T-helper 17 cell (primary cell): ENCODE results near the gene KRT79. TPM values are rescaled to one million over a fixed set of nuclear protein-coding genes. Genes with fewer than 3 reads are reported as not detected.

Source experiments
- ATAC-seq: fragments of 150-1000 bp; cut with Tn5 transposase; 2 replicates; pipeline ENCODE4 v1.10.0; 2021; ENCODE audit warnings: mild to moderate bottlenecking, moderate library complexity
- DNase-seq, 3 donors: peaks; one replicate each; pipeline versions ENCODE4 v3.0.0 to v3.0.0-alpha.2; 2020 to 2021
- H3K9me3 ChIP-seq: one replicate; pipeline ENCODE4 v1.7.0; 2013; ENCODE audit warnings: low read length, mild to moderate bottlenecking; ENCODE audit not compliant: control insufficient read depth, poor library complexity, severe bottlenecking
- H3K27ac Mint-ChIP-seq: one replicate; pipeline ENCODE4 v1.8.0; 2022; ENCODE audit warnings: mild to moderate bottlenecking, moderate library complexity, mixed read lengths
- H3K27me3 Mint-ChIP-seq: one replicate; pipeline ENCODE4 v1.8.0; 2022; ENCODE audit warnings: mixed read lengths
- H3K36me3 Mint-ChIP-seq: one replicate; pipeline ENCODE4 v1.8.0; 2022; ENCODE audit warnings: low read depth, mixed read lengths
- H3K4me1 Mint-ChIP-seq: one replicate; pipeline ENCODE4 v1.8.0; 2022; ENCODE audit warnings: mild to moderate bottlenecking, mixed read lengths
- H3K4me3 Mint-ChIP-seq: one replicate; pipeline ENCODE4 v1.8.0; 2022; ENCODE audit warnings: mild to moderate bottlenecking, moderate library complexity, mixed read lengths
- total RNA-seq, 4 donors: library from RNA in 2 of 4; stranded (reverse) in 2 of 4; gene quantifications; one replicate each; pipeline ENCODE4 v1.2.3 and lab custom pipeline; 2022 to 2026

KRT79 gene
- total RNA-seq, 2 donors from 2014 or later, result not detected

GRCh38 chr12:52836491-52837412 is 2.6 kb upstream of the KRT79 start:
- peaks cover 53% of the 10 kb centered on the region for H3K27me3 Mint-ChIP-seq
- peaks cover 8% of the 10 kb centered on the region for H3K36me3 Mint-ChIP-seq
- H3K9me3 ChIP-seq, result no peaks in the 10 kb centered on the region
- H3K27ac Mint-ChIP-seq, result no peak overlapping the region
- peaks cover 9% of the 10 kb centered on the region for H3K4me1 Mint-ChIP-seq
- ATAC-seq (no peak), DNase-seq (no peak)
- no peak overlapping the region for H3K4me3 Mint-ChIP-seq

- H3K9me3 ChIP-seq, result no peaks in the 10 kb centered on the region
- ATAC-seq (no peak), DNase-seq (no peak)
- Mint-ChIP-seq H3K27ac (no peak overlapping the region), H3K36me3 (peaks cover 8% of the 10 kb centered on the region), H3K4me1 (peaks cover 9% of the 10 kb centered on the region), H3K27me3 (peaks cover 57% of the 10 kb centered on the region), H3K4me3 (no peak overlapping the region)
These were observed 1.9 kb upstream of the KRT79 start for GRCh38 chr12:52836042-52836466.

- Mint-ChIP-seq H3K4me1 (peaks cover 9% of the 10 kb centered on the region), H3K36me3 (peaks cover 8% of the 10 kb centered on the region), H3K27ac (no peak overlapping the region), H3K4me3 (no peak overlapping the region), H3K27me3 (peaks cover 58% of the 10 kb centered on the region)
- ATAC-seq (no peak), DNase-seq (no peak)
- no peaks in the 10 kb centered on the region for H3K9me3 ChIP-seq
These were observed 1.3 kb upstream of the KRT79 start for GRCh38 chr12:52835271-52836041.

- Mint-ChIP-seq H3K4me1 (peaks cover 9% of the 10 kb centered on the region), H3K36me3 (peaks cover 6% of the 10 kb centered on the region), H3K27me3 (peaks cover 59% of the 10 kb centered on the region), H3K4me3 (no peak overlapping the region), H3K27ac (no peak overlapping the region)
- no peak for ATAC-seq
- DNase-seq, result no peak
- H3K9me3 ChIP-seq, result no peaks in the 10 kb centered on the region
These were observed 553 bp upstream of the KRT79 start for GRCh38 chr12:52834727-52835001.

- peaks cover 50% of the 10 kb centered on the region for H3K27me3 Mint-ChIP-seq
- H3K9me3 ChIP-seq, result no peaks in the 10 kb centered on the region
- H3K4me3 Mint-ChIP-seq, result no peak overlapping the region
- DNase-seq (no peak), ATAC-seq (no peak)
- H3K36me3 Mint-ChIP-seq, result peaks cover 6% of the 10 kb centered on the region
- peaks cover 7% of the 10 kb centered on the region for H3K4me1 Mint-ChIP-seq
- H3K27ac Mint-ChIP-seq, result no peak overlapping the region
These were observed 866 bp downstream of the KRT79 start for GRCh38 chr12:52832985-52833905.

- peaks cover 42% of the 10 kb centered on the region for H3K27me3 Mint-ChIP-seq
- H3K27ac Mint-ChIP-seq, result no peak overlapping the region
- no peaks in the 10 kb centered on the region for H3K9me3 ChIP-seq
- DNase-seq (no peak), ATAC-seq (no peak)
- peaks cover 6% of the 10 kb centered on the region for H3K36me3 Mint-ChIP-seq
- H3K4me1 Mint-ChIP-seq, result peaks cover 7% of the 10 kb centered on the region
- no peak overlapping the region for H3K4me3 Mint-ChIP-seq
These were observed 1.7 kb downstream of the KRT79 start for GRCh38 chr12:52832451-52832850.

GRCh38 chr12:52831251-52831650 is 2.9 kb downstream of the KRT79 start:
- Mint-ChIP-seq H3K27me3 (peaks cover 30% of the 10 kb centered on the region), H3K36me3 (no peaks in the 10 kb centered on the region), H3K4me1 (peaks cover 4% of the 10 kb centered on the region), H3K27ac (no peak overlapping the region), H3K4me3 (no peak overlapping the region)
- H3K9me3 ChIP-seq, result no peaks in the 10 kb centered on the region
- DNase-seq, result no peak
- no peak for ATAC-seq

- Mint-ChIP-seq H3K27me3 (peaks cover 32% of the 10 kb centered on the region), H3K4me3 (no peak overlapping the region), H3K36me3 (no peaks in the 10 kb centered on the region), H3K4me1 (no peaks in the 10 kb centered on the region), H3K27ac (no peak overlapping the region)
- DNase-seq (no peak), ATAC-seq (no peak)
- H3K9me3 ChIP-seq, result no peaks in the 10 kb centered on the region
These were observed 3.9 kb downstream of the KRT79 start for GRCh38 chr12:52829986-52830770.

GRCh38 chr12:52828591-52829021 is 5.5 kb downstream of the KRT79 start:
- Mint-ChIP-seq H3K4me1 (no peaks in the 10 kb centered on the region), H3K36me3 (no peaks in the 10 kb centered on the region), H3K4me3 (no peak overlapping the region), H3K27ac (no peak overlapping the region), H3K27me3 (peaks cover 34% of the 10 kb centered on the region)
- no peaks in the 10 kb centered on the region for H3K9me3 ChIP-seq
- ATAC-seq (no peak), DNase-seq (no peak)

- peaks cover 34% of the 10 kb centered on the region for H3K27me3 Mint-ChIP-seq
- ATAC-seq, result no peak
- no peak overlapping the region for H3K4me3 Mint-ChIP-seq
These were observed 6.0 kb downstream of the KRT79 start for GRCh38 chr12:52828156-52828555.

GRCh38 chr12:52827499-52828090 is 6.5 kb downstream of the KRT79 start:
- DNase-seq, result no peak

More at GRCh38 chr12:52828156-52828555, 6.0 kb downstream of the KRT79 start:
- Mint-ChIP-seq H3K27ac (no peak overlapping the region), H3K36me3 (no peaks in the 10 kb centered on the region), H3K4me1 (no peaks in the 10 kb centered on the region)
- DNase-seq, result no peak
- H3K9me3 ChIP-seq, result no peaks in the 10 kb centered on the region

More at GRCh38 chr12:52827499-52828090, 6.5 kb downstream of the KRT79 start:
- Mint-ChIP-seq H3K36me3 (no peaks in the 10 kb centered on the region), H3K4me1 (no peaks in the 10 kb centered on the region), H3K27ac (no peak overlapping the region), H3K27me3 (peaks cover 34% of the 10 kb centered on the region), H3K4me3 (no peak overlapping the region)
- H3K9me3 ChIP-seq, result no peaks in the 10 kb centered on the region
- no peak for ATAC-seq
